DOHH2 (cell line): Measurements from ENCODE around the gene MACROD1.

ENCODE experiments used
- EZH2phosphoT487 ChIP-seq: fragments of 200-600 bp; sonication (generic); IDR thresholded peaks from 2 replicates; pipeline ENCODE4 v1.6.1; 2017; ENCODE audit warnings: borderline replicate concordance, mild to moderate bottlenecking, antibody characterized with exemption, low read length, moderate library complexity, mixed read lengths
- TF ChIP-seq, protein P1 (sequence below): fragments of 200-600 bp; sonication (generic); IDR thresholded peaks from one replicate; pipeline ENCODE4 v1.5.1; 2014; ENCODE audit warnings: antibody characterized with exemption, mild to moderate bottlenecking, low read depth, low read length; ENCODE audit not compliant: poor library complexity, severe bottlenecking

GRCh38 chr11:64196626-64197025 lies 30.7 kb upstream of the MACROD1 start:
- TF ChIP-seq, protein P1, sequence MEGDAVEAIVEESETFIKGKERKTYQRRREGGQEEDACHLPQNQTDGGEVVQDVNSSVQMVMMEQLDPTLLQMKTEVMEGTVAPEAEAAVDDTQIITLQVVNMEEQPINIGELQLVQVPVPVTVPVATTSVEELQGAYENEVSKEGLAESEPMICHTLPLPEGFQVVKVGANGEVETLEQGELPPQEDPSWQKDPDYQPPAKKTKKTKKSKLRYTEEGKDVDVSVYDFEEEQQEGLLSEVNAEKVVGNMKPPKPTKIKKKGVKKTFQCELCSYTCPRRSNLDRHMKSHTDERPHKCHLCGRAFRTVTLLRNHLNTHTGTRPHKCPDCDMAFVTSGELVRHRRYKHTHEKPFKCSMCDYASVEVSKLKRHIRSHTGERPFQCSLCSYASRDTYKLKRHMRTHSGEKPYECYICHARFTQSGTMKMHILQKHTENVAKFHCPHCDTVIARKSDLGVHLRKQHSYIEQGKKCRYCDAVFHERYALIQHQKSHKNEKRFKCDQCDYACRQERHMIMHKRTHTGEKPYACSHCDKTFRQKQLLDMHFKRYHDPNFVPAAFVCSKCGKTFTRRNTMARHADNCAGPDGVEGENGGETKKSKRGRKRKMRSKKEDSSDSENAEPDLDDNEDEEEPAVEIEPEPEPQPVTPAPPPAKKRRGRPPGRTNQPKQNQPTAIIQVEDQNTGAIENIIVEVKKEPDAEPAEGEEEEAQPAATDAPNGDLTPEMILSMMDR: no peak
- TF ChIP-seq EZH2phosphoT487: no peak
